Left cardiac atrium (tissue), 4 donors: ENCODE data around the gene THBD. TPM values are rescaled to one million over a fixed set of nuclear protein-coding genes. Genes with fewer than 3 reads are reported as not detected.

Experiments
- ATAC-seq, 2 donors: fragments of 200-7000 bp; cut with Tn5 transposase; one replicate each; pipeline ENCODE4 v1.9.1; 2020; ENCODE audit warnings: mild to moderate bottlenecking in 2 of 2, moderate library complexity in 2 of 2
- DNase-seq: peaks from one replicate; pipeline ENCODE4 v3.0.0-alpha.2; 2020
- intact Hi-C, 2 donors: fragments of 100-400 bp; cut with DNase I; formaldehyde crosslinking; loops; one replicate each; pipeline versions ENCODE4 v1.14.1 to v1.15.1; 2022 to 2023
- total RNA-seq, 2 donors: library from RNA; stranded (reverse); fragmentation: NEBNext Ultra II Directional; extraction: Animal tissue kit (Norgen Biotek cat#: 25700); gene quantifications; one replicate each; pipeline ENCODE4 v1.2.1, GENCODE V29; 2021
- donor health status: DM: no; HTN: yes; CAD: no.
- donor health status: DM: no; HTN: yes; CAD: no; lungs with severe emphysema.
- donor health status: DM: yes; HTN: yes; CAD: no.
- donor health status: Dilated cardiomyopathy.

Gene THBD
- total RNA-seq, 2 donors from 2014 or later = 20.6 to 50.5 TPM

- DNase-seq (no peak), ATAC-seq (no peak)
- intact Hi-C loops = no loop called here
Observed at GRCh38 chr20:23003077-23003635, 46.3 kb downstream of the THBD start.

GRCh38 chr20:23002276-23002675 is 47.2 kb downstream of the THBD start:
- intact Hi-C loops = no loop called here
- ATAC-seq = no peak
- DNase-seq = no peak

GRCh38 chr20:23000232-23000947 is 49.1 kb downstream of the THBD start:
- no peak for ATAC-seq
- no peak for DNase-seq
- intact Hi-C loops = no loop called here

- no peak for ATAC-seq
- intact Hi-C loops = no loop called here
- DNase-seq = no peak
Observed at GRCh38 chr20:22999756-23000155, 49.7 kb downstream of the THBD start.

GRCh38 chr20:22998476-22998875 is 51.0 kb downstream of the THBD start:
- intact Hi-C loops = no loop called here
- ATAC-seq (no peak), DNase-seq (no peak)

GRCh38 chr20:22995923-22996322 is 53.5 kb downstream of the THBD start:
- DNase-seq (no peak), ATAC-seq (no peak)
- intact Hi-C loops = no loop called here

Other genes with a start within 250 kb of the THBD start
- not detected for gene SSTR4, start 14.4 kb downstream of the THBD start, total RNA-seq
- gene CD93, start 36.7 kb upstream of the THBD start, total RNA-seq = 100 to 1,000 TPM in 1 of 2 donors, 10 to 100 TPM in 1; 46.3 to 102 TPM